Caco-2 (cell line): Measurements from ENCODE around the gene GNL2. TPM values are rescaled to one million over a fixed set of nuclear protein-coding genes. Genes with fewer than 3 reads are reported as not detected.
"Not testable (repeated sequence)": the region's sequence is repeated elsewhere in the genome, so short reads cannot be mapped to it uniquely, and the experiment has no call there.

Experiments
- BruUV-seq: library from RNA; stranded (reverse); fragments of 400-500 nt; replicated peaks from 2 replicates; lab custom pipeline; 2021; lab: Mats Ljungman, UMichigan
- CTCF ChIA-PET: fragments of 300-600 bp; sonication (Branson Sonifier 250); formaldehyde crosslinking; loops from one replicate; lab custom pipeline; 2022; ENCODE audit warnings: antibody characterized with exemption; lab: Charles Lee
- POLR2A ChIA-PET: fragments of 300-600 bp; sonication (Branson Sonifier 250); formaldehyde crosslinking; loops from one replicate; lab custom pipeline; 2022; ENCODE audit warnings: antibody characterized with exemption; lab: Charles Lee
- DNase-seq, 2 experiments: peaks; one replicate each; pipeline versions ENCODE4 v3.0.0 to v3.0.0-alpha.2; 2020 to 2022
- H3K27me3 ChIP-seq: replicated peaks from 2 replicates; pipeline ENCODE4 v1.6.0; 2011; ENCODE audit warnings: low read length; ENCODE audit not compliant: control insufficient read depth, insufficient read depth
- H3K36me3 ChIP-seq: 2 replicates; pipeline ENCODE4 v1.5.1; 2011; ENCODE audit warnings: low read length; ENCODE audit not compliant: control insufficient read depth, insufficient read depth
- H3K4me1 ChIP-seq: fragments of 250-450 bp; sonication (Bioruptor Pico); 2 replicates; pipeline ENCODE4 v1.5.1; 2020; ENCODE audit warnings: mild to moderate bottlenecking
- H3K4me3 ChIP-seq: 2 replicates; pipeline ENCODE4 v1.5.1; 2011; ENCODE audit warnings: low read depth, mild to moderate bottlenecking, control low read depth, low read length
- H3K9me3 ChIP-seq: fragments of 250-450 bp; sonication (Bioruptor Pico); 2 replicates; pipeline ENCODE4 v1.5.1; 2020; ENCODE audit warnings: mild to moderate bottlenecking, moderate library complexity
- H3K27ac Mint-ChIP-seq: one replicate; pipeline ENCODE4 v1.8.0; 2022; ENCODE audit warnings: mixed read lengths; ENCODE audit not compliant: unreplicated experiment
- H3K27me3 Mint-ChIP-seq: one replicate; pipeline ENCODE4 v1.8.0; 2022; ENCODE audit warnings: mixed read lengths; ENCODE audit not compliant: insufficient read depth, unreplicated experiment
- H3K36me3 Mint-ChIP-seq: one replicate; pipeline ENCODE4 v1.8.0; 2022; ENCODE audit warnings: mild to moderate bottlenecking, mixed read lengths; ENCODE audit not compliant: insufficient read depth, unreplicated experiment
- H3K4me1 Mint-ChIP-seq: one replicate; pipeline ENCODE4 v1.8.0; 2022; ENCODE audit warnings: low read depth, mixed read lengths; ENCODE audit not compliant: unreplicated experiment
- H3K4me3 Mint-ChIP-seq: one replicate; pipeline ENCODE4 v1.8.0; 2022; ENCODE audit warnings: mild to moderate bottlenecking, moderate library complexity, mixed read lengths; ENCODE audit not compliant: unreplicated experiment
- H3K9me3 Mint-ChIP-seq: one replicate; pipeline ENCODE4 v1.8.0; 2022; ENCODE audit warnings: mixed read lengths; ENCODE audit not compliant: unreplicated experiment
- intact Hi-C: fragments of 100-400 bp; cut with micrococcal nuclease; formaldehyde crosslinking; loops from one replicate; pipeline ENCODE4 v1.10.0; 2022; ENCODE audit not compliant: unreplicated experiment
- total RNA-seq: library from RNA; stranded (reverse); gene quantifications from 2 replicates; pipeline ENCODE4 v1.2.3, GENCODE V29; 2022
- TF ChIP-seq, protein P1 (sequence below), 2 experiments: fragments of 200-600 bp in 1 of 2; IDR thresholded peaks; 1 replicate in 1 of 2; 2 replicates in 1 of 2; pipeline versions ENCODE4 v1.5.1 to v1.8.0; 2011 to 2022; ENCODE audit warnings: antibody characterized with exemption in 1 of 2, control low read depth in 1 of 2, inconsistent platforms in 1 of 2, low read depth in 1 of 2, low read length in 1 of 2, mild to moderate bottlenecking in 1 of 2, moderate library complexity in 1 of 2; ENCODE audit not compliant: insufficient read depth in 1 of 2, severe bottlenecking in 1 of 2, unreplicated experiment in 1 of 2

The GNL2 gene
- total RNA-seq, 1 experiment from 2014 or later: 51.6 TPM

DNA sequence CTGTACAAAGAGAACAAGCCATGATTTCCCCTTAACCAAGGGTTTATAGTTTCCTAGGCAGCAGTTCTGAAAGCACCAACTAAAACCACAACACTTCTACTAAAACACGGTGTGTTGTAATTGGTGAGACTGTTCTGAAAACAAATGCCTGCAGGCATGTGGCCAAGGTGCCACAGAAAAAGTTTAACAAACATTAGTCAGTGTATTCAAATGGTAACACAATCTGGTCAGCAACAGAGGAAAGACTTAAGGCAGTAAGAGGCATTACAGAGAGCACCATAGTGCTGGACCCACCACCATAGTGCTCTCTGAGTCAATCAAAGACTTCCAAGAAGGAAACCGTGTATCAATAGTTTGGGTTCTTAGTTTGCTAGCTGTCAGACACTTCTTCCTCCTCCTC, 58.4 kb downstream of the GNL2 start:
- TF ChIP-seq, protein P1, sequence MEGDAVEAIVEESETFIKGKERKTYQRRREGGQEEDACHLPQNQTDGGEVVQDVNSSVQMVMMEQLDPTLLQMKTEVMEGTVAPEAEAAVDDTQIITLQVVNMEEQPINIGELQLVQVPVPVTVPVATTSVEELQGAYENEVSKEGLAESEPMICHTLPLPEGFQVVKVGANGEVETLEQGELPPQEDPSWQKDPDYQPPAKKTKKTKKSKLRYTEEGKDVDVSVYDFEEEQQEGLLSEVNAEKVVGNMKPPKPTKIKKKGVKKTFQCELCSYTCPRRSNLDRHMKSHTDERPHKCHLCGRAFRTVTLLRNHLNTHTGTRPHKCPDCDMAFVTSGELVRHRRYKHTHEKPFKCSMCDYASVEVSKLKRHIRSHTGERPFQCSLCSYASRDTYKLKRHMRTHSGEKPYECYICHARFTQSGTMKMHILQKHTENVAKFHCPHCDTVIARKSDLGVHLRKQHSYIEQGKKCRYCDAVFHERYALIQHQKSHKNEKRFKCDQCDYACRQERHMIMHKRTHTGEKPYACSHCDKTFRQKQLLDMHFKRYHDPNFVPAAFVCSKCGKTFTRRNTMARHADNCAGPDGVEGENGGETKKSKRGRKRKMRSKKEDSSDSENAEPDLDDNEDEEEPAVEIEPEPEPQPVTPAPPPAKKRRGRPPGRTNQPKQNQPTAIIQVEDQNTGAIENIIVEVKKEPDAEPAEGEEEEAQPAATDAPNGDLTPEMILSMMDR (IDR thresholded peaks at IDR 0.05; ENCODE audit: insufficient read depth in 1 of 2, low read depth in 1 of 2, low read length in 1 of 2, severe bottlenecking in 1 of 2, unreplicated experiment in 1 of 2): no peak
- H3K27ac Mint-ChIP-seq: no peak overlapping the region
- ChIA-PET POLR2A (no interaction called here), CTCF (no interaction called here)
- Histone ChIP-seq H3K9me3 (no peaks in the 10 kb centered on the region), H3K27me3 (no peaks in the 10 kb centered on the region), H3K36me3 (no peaks in the 10 kb centered on the region; the same call in 1 of the 2 replicates), H3K4me1 (peaks cover 9% of the 10 kb centered on the region), H3K4me3 (no peak overlapping the region)
- no peak for DNase-seq
- H3K4me3 Mint-ChIP-seq: no peak overlapping the region
- TSS peak; percentile 19 for BruUV-seq
- H3K9me3 Mint-ChIP-seq: no peaks in the 10 kb centered on the region
- H3K36me3 Mint-ChIP-seq: peaks cover 37% of the 10 kb centered on the region
- H3K27me3 Mint-ChIP-seq: no peaks in the 10 kb centered on the region
- intact Hi-C loops: no loop called here
- peaks cover 17% of the 10 kb centered on the region for H3K4me1 Mint-ChIP-seq

DNA sequence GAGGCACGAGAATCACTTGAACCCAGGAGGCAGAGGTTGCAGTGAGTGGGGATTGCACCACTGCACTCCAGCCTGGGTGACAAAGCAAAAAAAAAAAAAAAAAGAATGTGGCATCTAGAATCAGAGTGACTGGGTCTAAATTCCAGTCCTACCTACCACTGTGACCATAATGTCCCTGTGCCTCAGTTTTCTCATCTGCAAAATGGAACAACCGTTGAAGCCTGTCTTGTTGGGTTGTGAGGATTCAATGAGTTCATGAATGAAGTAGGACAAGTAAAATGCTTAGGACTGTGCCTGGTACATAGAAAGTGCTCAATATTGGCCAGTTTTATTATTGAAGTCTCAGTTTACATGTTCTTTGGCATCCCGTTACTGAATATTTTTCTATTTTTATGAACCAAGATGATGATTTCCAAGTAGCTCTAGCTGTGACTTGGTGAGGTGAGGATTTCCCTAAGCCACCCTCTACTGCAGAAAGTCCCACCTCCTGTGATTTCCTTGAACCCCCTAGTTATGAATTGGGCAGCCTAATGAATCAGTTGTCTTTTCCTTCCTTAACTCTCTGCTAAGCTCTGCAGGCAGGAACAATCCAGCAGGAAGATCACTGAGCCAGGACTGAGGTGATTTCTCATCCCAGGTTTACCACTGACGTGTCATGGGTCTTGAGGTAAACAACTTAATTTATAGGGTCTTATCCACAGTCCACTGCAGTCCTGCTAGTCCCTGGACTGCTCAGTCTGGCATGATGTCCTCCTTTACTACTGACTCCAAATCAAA, 62.2 kb downstream of the GNL2 start:
- intact Hi-C loops: loop anchor here (2.0 kb wide), 1 partner anchor 19 kb away; the partner anchor contains the start of gene MEAF6
- peaks cover 21% of the 10 kb centered on the region for H3K36me3 Mint-ChIP-seq
- BruUV-seq: no TSS peak
- no peaks in the 10 kb centered on the region for H3K27me3 ChIP-seq
- CTCF ChIA-PET: no interaction called here
- H3K4me1 Mint-ChIP-seq: peaks cover 17% of the 10 kb centered on the region
- TF ChIP-seq, protein P1 (IDR thresholded peaks at IDR 0.05; ENCODE audit: insufficient read depth in 1 of 2, low read depth in 1 of 2, low read length in 1 of 2, severe bottlenecking in 1 of 2, unreplicated experiment in 1 of 2): no peak
- H3K4me1 ChIP-seq: peaks cover 9% of the 10 kb centered on the region
- no peaks in the 10 kb centered on the region for H3K9me3 ChIP-seq
- POLR2A ChIA-PET: no interaction called here
- H3K4me3 ChIP-seq: no peak overlapping the region
- H3K9me3 Mint-ChIP-seq: no peaks in the 10 kb centered on the region
- H3K27me3 Mint-ChIP-seq: no peaks in the 10 kb centered on the region
- no peak overlapping the region for H3K4me3 Mint-ChIP-seq
- H3K27ac Mint-ChIP-seq: peak overlapping the region; percentile 96
- no peak for DNase-seq
- H3K36me3 ChIP-seq: no peaks in the 10 kb centered on the region; the same call in 1 of the 2 replicates

DNA sequence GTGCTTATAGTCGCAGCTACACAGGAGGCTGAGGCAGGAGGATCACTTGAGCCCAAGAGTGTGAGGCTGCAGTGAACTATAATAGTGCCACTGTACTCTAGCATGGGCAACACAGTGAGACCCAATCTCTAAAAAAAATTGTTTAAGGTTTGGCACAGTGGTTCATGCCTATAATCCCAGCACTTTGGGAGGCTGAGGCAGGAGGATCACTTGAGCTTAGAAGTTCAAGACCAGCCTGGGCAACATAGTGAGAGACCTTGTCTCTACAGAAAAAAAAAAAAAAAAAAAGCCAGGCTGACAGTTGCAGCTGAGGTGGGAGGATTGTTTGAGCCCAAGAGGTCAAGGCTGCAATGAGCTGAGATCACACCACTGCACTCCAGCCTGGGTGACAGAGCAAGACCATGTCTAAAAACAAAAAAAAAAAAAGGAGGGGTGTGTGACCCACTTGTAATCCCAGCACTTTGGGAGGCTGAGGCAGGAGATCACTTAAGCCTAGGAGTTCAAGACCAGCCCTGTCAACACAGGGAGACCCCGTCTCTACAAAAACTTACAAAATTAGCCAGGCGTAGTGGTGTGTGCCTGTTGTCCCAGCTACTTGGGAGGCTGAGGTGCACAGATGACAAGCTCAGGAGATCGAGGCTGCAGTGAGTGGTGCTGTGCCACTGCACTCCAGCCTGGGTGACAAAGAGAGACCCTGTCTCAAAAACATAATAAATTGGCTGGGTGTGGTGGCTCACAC, 63.1 kb downstream of the GNL2 start:
- H3K27me3 Mint-ChIP-seq, H3K9me3 Mint-ChIP-seq, H3K4me3 ChIP-seq, H3K4me3 Mint-ChIP-seq, POLR2A ChIA-PET, intact Hi-C loops, H3K9me3 ChIP-seq, H3K4me1 ChIP-seq, BruUV-seq, H3K27me3 ChIP-seq, H3K36me3 ChIP-seq, H3K27ac Mint-ChIP-seq, DNase-seq: not testable (repeated sequence)
- CTCF ChIA-PET: interaction anchor here (0.6 to 0.7 kb wide), 2 partner anchors 59 to 135 kb away, joined by 3 to 5 read pairs; no protein-coding TSS in a partner anchor
- Mint-ChIP-seq H3K4me1 (peaks cover 17% of the 10 kb centered on the region), H3K36me3 (peaks cover 14% of the 10 kb centered on the region)

DNA sequence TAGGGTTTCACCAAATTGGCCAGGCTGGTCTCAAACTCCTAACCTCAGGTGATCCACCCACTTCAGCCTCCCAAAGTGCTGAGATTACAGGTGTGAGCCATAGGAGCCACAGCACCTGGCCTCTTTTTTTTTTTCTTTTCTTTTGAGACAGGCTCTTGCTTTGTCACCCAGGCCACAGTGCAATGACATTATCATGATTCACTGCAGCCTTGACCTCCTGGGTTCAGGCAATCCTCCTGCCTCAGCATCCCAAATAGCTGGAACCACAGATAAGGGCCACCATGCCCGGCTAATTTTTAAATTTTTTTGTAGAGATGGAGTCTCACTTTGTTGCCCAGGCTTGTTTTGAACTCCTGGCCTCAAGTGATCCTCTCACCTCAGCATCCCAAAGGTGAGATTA, 65.8 kb downstream of the GNL2 start:
- H3K36me3 ChIP-seq, H3K4me3 ChIP-seq, BruUV-seq, DNase-seq, H3K36me3 Mint-ChIP-seq, H3K9me3 Mint-ChIP-seq, H3K9me3 ChIP-seq, H3K27me3 ChIP-seq, intact Hi-C loops, H3K4me3 Mint-ChIP-seq, H3K27ac Mint-ChIP-seq, H3K27me3 Mint-ChIP-seq, H3K4me1 ChIP-seq, POLR2A ChIA-PET: not testable (repeated sequence)
- CTCF ChIA-PET: interaction anchor here (0.7 kb wide), 1 partner anchor 15 kb away, joined by 3 read pairs; no protein-coding TSS in a partner anchor
- H3K4me1 Mint-ChIP-seq: peaks cover 10% of the 10 kb centered on the region
